Cardiac fibroblast (primary cell): ENCODE results near the gene RALGDS.

Source experiments
- DNase-seq, 2 donors: peaks; one replicate each; pipeline versions ENCODE4 v3.0.0 to v3.0.0-alpha.2; 2010; ENCODE audit warnings: low read depth in 2 of 2
- H3K4me3 ChIP-seq, 2 donors: replicated peaks in 1 of 2; 1 replicate in 1 of 2; 2 replicates in 1 of 2; pipeline ENCODE4 v1.5.1; 2011; ENCODE audit warnings: low read depth in 2 of 2, low read length in 2 of 2, mild to moderate bottlenecking in 2 of 2, moderate library complexity in 1 of 2
- TF ChIP-seq, protein P1 (sequence below): IDR thresholded peaks from one replicate; pipeline ENCODE4 v1.5.1; 2011; ENCODE audit warnings: low read depth, mild to moderate bottlenecking, low read length, inconsistent platforms

RALGDS gene

DNA sequence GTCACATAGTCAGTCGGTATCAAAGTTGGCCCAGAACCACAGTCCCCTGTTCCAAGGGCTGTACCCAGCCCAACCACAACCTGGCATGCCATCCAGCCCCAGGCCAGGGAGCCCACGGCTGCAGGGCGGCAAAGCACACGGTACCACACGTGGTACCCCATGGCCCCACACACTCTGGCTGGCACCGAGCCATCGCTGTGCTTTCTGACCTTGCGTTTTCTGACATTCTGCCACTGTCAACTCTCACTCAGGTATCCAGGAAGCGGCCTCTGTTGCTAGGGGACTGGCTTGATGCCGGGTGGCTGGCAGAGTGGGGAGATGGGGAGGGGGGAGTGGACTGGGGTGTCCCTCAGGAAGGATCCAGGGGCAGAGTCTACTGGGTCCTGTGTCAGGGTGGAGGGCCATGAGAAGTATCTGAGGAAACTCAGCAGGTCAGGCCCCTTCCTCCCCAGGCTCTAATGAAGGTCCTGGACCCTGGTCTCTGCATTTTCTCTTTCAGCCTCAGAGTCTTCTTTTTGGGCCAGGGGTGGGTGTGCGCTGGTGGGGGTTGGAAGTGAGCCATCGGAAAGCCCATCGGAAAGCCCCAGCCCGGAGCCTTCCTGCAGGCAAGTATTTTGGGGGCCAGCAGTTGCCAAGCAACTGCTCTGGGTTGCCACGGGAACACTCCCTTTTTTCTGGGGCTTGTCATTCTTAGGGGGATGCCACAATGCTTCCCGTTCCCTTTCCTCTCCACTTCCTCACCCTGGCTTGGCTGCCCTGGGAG lies 21.0 kb upstream of the RALGDS start:
- TF ChIP-seq, protein P1, sequence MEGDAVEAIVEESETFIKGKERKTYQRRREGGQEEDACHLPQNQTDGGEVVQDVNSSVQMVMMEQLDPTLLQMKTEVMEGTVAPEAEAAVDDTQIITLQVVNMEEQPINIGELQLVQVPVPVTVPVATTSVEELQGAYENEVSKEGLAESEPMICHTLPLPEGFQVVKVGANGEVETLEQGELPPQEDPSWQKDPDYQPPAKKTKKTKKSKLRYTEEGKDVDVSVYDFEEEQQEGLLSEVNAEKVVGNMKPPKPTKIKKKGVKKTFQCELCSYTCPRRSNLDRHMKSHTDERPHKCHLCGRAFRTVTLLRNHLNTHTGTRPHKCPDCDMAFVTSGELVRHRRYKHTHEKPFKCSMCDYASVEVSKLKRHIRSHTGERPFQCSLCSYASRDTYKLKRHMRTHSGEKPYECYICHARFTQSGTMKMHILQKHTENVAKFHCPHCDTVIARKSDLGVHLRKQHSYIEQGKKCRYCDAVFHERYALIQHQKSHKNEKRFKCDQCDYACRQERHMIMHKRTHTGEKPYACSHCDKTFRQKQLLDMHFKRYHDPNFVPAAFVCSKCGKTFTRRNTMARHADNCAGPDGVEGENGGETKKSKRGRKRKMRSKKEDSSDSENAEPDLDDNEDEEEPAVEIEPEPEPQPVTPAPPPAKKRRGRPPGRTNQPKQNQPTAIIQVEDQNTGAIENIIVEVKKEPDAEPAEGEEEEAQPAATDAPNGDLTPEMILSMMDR, result no peak
- no peak overlapping the region for H3K4me3 ChIP-seq
- no peak for DNase-seq

DNA sequence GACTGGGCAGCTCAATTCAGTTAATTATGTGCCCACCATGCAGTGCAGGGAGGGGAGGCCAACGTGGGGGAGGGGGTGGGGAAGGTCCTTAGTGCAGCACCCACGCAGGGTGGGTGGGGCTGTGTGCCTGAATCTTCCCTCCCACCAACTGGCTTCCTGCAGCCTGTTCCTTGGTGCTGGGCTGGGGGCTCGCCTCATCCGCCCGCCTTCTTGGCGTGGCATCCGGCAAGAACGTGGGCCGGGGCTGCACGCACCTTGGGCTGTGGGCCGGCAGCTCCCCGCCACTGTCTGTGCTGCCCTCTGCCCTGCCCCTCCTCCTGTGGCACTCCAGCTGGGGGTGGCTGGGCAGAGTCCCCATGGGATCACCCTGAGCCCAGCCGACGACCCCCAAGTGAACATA lies 19.6 kb upstream of the RALGDS start:
- no peak overlapping the region for H3K4me3 ChIP-seq
- TF ChIP-seq, protein P1, result no peak
- no peak for DNase-seq

DNA sequence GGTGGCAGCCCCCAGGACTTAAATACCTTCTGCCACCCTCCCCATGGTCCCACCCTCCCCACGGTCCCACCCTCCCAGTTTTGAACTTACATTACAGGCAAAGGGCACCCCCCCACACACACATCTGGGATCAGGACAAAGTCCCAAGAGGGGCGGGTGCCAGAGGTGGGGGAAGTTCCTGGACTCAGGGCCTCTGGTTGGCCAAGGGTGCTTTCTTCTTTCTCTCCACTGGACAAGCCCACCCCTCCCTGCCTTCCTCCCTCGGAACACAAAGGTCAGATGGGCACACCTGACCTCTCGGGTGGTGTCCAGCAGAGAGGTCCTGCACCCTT lies 19.1 kb upstream of the RALGDS start:
- no peak overlapping the region for H3K4me3 ChIP-seq
- TF ChIP-seq, protein P1, result no peak
- no peak for DNase-seq

DNA sequence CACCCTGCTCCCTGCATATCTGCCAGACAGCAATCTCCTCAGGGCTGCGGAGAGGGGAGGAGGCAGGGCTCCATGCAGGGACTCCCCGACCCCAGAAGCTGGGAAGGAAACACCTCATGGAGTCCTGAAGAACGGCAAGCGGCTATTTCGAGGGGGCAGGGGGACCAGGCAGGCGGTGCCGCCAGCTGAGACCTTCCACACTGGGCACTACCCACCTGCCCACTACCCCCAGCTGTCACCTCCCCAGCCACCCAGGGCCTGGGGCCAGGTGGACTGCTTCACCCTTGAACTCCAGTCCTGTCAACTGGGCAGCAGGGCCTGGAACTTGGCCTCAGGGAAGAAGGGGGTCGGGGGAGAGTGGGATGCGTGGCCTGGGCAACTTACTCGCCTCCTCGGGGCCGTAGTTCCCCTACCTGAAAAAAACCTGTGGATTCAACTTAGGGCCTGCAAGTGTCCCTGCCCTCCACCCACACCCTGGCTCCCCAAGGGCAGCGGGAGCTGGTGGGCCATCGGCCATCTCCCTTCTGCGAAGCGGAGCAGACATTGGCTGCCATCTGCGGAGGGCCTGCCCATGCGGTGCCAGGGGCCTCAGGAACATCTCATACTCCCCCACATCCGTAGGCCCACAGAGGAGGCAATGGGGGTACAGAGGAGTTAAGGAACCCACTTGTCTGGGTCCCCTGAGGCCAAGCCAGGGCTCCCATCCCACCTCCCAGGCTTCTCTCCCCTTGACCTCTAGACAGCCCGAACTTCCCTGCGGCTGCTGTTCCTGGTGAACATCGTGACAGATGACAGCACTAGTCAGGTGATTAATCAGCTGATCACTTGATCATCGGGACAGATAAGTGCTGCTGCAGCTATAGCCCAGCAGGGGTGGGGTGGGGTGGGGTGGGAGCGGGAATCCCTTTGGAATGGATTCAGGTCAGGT lies 18.5 kb upstream of the RALGDS start:
- H3K4me3 ChIP-seq, result no peak overlapping the region
- no peak for DNase-seq
- TF ChIP-seq, protein P1, result no peak

DNA sequence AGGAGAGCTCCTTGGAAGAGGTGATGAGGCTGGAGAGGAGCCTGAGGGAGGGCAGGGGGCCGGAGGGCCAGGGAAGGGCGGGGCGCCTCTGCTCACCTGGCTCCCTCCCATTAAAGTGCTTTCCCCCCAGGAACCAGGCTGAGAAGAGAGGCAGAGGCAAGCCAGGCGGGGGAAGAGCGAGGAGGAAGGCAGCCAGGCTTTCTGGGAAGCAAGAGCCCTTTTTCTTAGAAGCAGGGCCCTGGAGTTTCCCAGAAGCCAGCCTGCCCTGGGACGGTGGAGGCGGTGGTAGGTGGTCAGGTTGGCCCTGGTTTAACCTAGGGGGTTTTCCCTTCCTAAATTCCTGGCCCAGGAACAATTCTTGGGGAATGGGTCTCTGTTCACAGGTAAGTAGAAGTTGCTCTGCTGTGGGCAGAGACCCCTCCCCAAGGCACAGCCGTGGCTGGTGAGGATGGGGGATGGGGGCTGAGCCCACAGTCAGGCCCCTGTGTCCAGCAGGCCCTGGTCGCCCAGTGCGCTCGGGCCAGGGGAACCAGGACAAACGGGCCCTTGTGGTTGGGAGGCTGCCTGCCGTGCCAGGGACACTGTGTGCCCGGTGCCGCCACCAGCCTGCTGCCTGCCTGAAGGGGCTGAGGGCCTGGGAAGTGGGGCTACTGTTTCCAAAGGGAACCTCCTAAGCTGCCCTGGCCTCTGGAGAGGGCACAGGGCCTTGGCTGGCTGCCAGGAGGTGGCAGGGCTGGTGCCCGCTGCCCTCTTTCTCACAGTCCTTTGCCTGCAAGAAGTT lies 16.6 kb upstream of the RALGDS start:
- no peak overlapping the region for H3K4me3 ChIP-seq
- TF ChIP-seq, protein P1, result no peak
- no peak for DNase-seq

DNA sequence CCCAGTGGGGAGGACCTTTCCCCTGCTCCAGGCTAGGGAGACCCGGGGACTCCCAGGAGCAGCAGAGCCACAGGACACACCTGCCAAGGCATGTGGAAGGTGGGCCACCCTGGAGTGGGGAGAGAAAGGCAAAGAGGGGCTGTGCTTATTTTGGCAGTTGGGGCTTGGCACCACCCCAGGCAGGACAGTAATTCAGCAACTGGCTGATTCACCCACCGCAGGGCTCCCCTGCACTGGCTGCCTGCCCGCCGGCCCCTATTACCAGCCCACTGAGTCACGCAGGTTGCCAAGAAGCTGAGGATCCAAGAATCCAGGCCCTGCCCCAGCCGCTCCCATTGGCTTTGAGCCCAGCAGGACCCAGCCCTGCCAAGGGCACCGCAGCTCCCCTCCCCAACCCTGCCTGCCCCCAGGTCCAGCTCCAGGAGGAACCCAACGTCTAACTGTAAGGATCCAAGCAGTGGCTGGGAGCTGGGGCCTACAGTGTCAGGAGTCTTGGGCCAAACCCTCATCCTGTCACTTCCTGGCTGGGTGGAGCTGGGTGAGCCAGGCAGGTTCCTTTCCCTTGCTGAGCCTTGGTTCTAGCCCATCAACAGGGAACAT lies 14.2 kb upstream of the RALGDS start:
- DNase-seq, result peak; percentile 78 to 88
- TF ChIP-seq, protein P1, result no peak
- H3K4me3 ChIP-seq, result no peak overlapping the region
